Measurements from ENCODE around the gene TSHZ3.

TSHZ3 gene

DNA sequence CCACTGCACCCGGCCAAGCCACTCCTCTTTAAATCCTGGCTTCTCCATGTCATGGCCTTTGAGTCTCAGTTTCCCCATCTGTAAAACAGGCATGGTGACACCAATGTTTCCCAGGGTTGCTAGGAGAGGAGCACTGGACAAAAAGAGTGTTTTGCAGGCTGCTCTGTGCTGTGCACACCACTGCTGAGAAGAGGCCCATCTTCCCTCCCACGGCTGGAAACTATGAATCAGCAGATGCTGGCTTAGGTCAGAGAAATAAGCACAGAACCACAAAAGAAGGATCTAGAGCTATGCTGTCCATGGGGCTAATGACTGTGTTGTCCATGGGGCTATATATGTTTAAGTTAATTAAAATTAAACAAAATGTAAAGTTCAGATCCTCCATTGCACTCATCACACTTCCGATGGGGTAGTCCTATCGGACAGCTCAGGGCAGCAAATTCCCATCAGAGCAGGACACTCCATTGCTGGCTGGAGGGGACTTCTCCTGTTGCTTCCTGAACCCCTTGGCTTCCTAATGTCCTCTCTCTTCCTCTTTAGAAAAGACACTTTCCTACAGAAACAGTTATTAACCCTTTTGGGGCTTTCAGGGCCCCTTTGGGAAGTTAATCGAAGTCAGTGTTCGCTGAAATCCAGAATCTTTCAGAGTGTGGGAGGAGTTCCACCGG lies 37.1 kb downstream of the TSHZ3 start:
- DNase-seq: peak; percentile 73

DNA sequence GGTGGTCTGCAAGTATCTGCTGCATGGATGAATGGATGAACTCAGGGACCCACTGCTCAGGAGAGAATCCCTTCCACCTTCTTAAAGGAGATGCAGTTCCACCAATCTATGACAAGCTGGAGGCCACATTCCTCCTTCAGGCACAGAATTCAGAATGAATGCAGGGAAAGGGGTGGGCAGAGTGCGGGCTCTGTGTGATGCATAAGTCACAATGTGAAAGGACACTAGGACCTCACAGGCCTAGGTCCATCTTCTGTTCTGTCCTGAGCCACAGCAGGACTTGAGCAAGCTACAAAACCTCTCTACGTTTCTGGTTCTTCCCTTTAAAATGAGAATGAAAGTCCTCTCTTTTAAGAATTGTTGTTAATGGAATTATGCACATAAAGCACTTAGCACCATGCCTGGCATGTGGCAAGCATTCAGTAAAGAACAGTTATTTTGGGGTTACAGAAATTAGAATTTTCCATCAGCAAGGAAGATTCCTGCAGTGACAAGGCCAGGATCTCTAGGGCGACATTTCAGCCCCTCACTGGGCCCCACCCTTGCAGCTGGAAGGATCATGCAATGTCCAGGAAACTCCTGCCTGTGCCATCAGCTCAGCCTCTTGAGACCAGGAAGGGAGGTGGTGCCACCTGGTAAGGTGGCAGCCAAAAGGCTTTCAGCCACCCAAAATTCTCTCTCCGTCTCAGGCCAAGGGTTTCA lies 38.7 kb downstream of the TSHZ3 start:
- DNase-seq: no peak

DNA sequence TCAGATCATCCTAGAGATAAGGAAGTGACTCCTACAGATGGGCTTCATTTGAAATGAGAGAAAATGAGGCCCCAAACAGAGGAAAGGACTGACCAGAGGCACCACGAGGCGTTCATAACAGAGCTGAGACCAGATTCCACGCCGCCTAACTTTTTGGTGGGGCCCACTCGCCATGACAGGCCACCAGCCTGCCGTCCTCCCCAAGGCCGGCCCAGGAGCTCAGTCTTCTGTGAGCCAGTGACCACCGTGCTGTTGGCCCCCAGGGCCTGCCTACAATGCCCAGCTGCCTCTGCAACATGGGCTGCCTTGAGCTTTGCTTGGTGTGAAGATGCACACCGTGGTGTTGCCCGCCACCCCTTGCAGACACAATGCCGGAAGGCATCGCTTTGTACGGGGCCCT lies 40.5 kb downstream of the TSHZ3 start:
- DNase-seq: no peak

DNA sequence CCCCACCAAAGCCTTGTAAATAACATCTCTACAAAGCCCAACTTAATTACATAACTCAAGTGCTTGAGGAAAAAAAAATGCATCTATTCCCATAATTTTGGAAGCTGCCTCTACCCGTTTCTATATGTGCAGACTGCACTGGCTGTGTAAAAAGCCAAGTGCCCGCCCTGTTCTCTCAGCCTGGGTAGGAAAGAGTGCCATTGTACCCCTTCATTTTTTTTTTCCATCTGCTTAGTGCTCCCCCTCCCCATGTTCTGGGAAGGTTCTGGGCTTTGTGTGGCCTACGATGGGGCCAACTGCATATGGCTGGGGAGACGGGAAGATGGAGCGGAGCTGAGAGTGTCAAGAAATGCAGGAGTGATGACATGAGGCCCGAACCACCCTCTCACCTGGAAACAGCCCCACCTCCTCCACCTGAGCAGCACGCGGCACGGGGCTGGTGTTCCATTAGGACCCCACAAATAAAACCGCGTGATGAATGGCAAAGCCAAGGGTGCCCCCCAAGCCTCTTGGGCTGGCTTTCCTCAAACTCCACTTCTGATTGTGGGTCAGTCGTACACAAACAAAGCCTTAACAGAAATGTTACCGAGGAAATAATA lies 42.1 kb downstream of the TSHZ3 start:
- DNase-seq: no peak

DNA sequence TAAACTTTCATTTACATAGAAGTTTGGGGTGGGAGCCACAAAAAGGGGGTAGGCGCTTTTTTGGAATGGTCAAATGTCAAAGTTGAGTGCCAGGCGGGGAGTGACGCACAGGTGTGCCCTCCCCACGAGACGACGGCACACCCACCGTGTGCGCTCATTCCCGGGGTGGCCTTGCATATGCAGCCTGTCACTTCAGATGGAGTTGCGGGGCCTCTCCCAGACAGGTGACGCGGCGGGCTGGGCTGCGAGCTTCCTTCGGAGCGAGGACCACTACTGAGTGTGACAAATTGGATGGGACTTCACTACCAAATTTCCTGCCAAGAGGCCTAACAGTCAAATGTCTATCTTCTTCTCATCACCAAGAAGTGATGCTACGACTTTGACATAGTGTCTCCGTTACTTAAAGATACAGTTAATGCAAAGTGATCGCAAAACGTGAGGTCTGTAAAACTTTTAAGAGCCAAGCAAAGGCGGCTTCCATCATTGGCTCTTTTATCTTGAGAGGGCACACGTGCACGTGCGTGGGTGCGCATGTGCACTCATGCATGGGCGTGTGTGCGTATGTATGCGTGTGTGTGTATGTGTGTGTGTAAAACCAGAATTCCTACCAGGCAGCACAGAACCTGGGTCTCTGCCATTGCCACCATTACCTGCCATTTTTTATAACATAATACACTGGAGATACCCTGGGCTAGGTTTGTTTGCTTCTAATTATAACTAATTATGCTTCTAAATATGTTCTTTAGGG lies 43.1 kb downstream of the TSHZ3 start:
- no peak for DNase-seq

DNA sequence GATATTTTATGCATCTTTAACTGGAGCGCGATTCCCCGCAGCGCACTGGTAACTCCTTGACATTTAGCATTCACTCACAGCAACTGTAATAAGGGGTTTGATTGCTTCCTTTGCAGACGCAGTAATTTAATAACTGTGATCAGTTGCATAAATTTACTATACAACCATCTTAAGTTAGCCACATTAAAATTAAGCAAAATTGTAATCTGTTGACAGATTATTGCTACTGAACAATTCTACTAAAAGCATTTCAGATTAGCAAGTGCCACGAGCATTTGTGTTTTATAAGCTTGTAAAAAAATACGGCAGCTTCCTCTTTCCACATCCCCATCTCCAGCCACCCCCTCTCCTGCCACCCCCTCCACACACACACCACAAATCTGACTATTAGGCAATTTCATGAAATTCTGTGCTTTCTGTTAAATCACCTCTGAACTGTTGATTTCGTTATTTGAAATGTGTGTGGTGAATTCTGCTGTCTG lies 44.4 kb downstream of the TSHZ3 start:
- DNase-seq: no peak

DNA sequence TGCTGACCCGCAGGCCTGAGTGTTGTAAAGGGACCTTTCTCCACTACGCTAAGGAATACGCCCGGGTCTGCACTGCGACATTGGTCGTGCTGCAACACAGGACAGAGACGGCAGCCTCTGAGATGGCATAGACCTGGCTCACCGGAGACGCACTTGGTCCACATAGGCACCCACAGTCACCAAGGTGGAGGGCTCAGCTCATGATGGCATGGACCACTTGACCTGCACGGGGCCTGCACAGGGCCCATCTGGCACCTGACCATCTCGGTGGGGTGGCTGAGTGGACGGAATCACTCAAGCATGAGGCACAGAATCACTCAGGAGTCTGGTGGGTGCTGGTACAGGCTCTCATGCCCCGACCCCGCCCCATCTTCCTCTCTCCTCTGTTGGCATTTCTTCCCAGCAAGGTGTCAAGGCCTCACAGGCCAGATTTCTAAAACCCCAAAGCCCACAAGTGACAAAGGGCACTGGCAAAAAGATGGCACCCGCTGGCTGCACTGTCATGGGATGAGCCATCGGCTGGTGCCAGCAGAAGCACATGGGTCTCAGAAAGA lies 45.9 kb downstream of the TSHZ3 start:
- DNase-seq: no peak

DNA sequence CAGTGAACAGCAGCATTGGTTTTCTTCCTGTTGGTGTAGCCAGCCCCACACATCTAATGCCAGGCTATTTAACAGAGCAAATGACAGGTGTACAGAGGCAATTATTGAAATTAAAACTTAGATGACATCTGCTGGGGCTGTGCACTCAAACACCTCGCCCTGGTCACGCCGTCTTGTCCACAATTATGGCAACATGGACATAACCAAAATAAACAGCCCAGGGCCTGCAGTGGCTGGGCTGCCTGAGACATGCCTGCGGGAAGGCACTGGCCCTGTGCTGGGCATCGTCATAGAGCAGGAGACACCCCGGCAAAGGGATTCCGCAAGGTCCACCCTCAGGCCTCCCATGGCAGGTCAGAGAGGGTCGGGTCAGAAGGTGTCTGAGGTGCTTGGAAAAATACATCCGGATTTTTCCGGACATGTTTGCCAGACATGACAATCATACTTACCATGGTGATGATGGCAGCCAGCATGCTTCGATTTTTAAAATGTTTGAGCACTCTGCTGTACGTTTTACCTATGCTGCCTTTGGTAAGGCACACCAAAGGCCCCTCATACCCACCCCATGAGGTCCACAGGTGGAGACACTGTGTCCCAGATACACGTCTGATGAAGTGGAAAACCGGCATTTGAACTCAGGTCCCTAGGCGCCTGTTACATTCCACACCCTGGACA lies 47.8 kb downstream of the TSHZ3 start:
- no peak for DNase-seq

DNA sequence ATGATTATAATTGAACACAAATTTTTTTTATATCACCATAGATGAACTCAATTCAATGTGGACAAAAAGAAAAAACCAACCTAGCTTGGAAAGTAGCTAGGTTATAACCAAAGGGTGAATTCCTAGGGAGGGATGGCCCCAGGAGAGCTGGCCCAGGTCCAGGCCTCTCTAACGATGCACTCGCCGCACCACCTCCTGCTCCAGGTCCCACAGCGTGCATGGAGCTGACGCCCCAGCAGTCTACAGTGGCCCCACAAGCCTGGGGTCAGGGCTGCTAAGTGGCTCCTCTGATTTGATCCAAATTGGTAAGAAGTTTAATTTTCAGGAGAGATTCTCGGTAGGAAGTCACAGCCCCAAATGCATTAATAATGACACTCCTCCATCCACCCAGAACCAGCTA lies 48.8 kb downstream of the TSHZ3 start:
- DNase-seq: no peak

DNA sequence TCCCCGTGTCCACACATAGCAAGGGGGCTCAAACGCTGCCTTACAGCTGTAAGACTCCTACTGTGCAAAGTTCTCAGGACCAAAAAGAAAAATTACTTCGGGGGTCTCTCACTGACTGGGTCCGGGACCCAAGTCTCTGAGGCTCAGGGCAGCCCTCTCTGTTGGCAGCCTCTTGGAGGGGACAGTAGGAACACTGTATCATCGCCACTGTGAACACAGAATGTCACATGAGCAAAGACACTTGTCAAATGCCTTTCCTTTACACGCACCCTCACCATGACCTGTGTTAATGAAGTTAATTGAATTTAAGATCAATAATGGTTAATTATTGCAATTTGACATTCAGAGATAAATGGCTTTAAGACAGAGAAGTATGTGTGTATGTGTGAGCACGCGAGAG lies 49.6 kb downstream of the TSHZ3 start:
- DNase-seq: no peak

DNA sequence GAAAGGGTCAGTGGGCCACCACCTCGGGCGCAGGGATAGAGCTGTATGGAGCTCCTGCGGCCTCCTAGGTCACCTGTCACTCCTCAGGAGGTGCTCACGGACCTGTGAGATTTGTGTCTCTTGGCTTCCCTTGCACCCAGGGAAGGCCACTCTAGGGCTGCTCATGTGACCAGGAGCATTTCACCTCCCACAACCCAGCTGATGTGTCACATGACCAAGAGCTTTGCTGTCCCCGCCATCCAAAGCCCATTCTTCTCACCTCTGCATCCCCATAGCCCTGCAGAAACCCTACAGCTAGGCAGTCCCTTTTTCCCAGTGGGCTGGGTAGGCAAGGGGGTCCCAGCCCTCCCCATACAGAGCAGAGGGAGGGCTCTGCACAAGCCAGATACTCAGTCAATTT lies 51.2 kb downstream of the TSHZ3 start:
- no peak for DNase-seq

DNA sequence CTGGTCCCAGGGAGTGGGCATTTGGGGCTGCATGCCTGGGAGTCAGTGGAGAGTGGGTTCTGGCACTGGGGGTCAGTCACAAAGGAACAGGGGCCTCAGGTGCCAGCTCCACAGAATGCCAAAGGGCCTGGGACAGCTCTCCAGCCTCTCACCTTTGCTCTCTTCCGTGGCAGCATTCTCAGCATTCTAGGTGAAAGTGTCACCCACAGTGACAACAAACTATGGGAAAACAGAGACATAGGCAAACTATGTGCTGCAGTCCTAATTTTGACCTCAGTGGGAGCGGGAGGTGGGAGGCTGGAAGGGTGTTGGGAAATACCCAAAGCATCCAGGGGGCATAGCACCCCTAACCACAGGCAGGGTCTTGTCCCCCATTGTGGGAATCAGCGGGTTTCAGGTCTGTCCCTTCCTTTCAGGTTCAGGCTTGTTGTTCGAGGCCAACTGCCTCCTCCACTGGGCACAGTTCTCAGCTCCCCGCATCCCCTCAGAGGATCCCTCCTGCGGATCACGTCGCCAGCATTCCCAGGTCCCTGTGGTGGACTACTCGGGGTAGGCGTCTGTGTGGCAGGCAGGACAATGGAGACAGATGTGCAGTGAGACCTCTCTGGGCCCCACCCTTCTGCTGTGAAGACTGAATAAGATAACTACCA lies 52.4 kb downstream of the TSHZ3 start:
- DNase-seq: no peak

DNA sequence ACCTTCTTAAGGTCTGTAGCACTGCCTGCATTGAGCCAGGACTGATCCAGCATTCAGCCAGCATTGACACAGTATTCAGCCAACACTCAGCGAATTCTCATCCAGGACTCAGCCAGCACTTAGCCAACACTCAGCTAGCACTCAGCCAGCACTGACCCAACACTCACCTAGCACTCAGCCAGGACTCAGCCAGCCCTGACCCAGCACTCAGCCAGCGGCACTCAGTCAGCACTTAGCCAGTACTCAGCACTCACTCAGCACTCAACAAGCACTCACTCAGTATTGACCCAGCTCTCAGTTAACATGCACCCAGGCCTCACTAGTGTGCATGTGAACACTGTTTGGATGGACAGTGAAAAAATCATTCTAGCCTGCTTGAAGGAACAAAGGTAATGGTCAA lies 55.0 kb downstream of the TSHZ3 start:
- DNase-seq: no peak

DNA sequence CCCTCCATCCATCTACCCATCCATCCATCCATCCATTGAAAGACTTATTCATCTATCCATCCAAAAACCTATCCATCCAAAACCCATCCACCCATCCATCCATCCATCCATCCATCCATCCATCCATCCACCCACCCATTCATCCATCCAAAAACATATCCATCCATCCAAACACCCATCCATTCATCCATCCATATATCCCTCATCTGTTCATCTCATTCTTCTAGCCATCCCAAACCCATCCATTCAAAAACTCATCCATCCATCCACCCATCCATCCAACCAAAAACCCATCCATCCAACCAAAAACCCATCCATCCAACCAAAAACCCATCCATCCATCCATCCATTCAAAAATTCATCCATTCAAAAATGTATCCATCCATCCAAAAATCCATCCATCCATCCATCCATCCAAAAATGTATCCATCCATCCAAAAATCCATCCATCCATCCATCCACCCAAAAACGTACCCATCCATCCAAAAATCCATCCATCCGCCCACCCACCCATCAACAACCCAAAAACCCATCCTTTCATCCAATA lies 56.5 kb downstream of the TSHZ3 start:
- no peak for DNase-seq

DNA sequence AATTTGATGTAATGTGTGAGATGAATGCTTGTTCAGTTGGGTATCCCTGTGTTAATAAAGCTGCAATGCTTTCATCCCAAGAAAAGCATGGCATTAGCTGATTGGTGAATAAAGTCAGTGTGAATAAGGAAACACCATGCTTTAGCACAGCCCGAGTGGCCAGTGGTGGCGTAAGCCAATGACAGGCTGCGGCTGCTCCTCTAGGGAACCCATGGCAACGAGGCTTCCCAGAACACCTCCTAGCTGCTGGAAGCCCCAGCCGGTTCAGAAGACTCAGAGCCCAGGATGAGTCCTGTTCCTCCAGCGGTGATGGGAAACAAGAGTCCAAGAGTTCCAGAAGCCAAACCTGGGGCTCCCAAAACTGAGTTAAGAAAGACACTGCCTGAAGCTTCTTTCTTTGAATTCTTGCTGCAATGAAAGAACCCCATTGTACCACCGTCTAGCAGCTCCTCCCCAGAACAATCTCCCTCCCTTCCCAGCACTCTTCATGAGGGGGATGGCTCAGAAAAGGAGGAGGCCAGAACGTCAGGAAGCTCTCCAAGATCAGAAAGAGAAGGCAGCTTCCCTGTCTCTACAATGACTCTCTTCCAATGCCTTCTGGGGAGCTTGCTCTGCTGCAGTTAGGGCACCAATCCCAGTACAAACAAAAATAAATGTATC lies 58.2 kb downstream of the TSHZ3 start:
- DNase-seq: no peak

DNA sequence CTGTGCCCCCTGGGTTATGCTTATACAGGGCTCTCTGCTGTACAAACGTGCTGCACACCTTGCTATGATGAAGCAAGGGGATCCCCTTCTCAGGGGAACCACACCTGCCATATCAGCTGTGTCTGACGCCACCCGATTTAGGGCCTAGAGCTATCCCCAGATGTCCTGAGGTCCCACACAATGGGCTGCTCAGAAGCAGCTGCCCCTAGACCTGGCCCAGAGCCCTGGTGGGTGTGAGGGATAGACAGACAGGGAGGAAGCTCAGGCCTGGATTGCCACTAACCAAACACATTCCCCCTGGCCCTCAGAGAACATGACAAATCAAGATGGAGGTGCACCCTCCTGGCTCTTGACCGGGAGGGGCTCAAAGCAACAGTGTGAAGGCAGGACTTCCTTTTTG lies 59.3 kb downstream of the TSHZ3 start:
- DNase-seq: no peak

DNA sequence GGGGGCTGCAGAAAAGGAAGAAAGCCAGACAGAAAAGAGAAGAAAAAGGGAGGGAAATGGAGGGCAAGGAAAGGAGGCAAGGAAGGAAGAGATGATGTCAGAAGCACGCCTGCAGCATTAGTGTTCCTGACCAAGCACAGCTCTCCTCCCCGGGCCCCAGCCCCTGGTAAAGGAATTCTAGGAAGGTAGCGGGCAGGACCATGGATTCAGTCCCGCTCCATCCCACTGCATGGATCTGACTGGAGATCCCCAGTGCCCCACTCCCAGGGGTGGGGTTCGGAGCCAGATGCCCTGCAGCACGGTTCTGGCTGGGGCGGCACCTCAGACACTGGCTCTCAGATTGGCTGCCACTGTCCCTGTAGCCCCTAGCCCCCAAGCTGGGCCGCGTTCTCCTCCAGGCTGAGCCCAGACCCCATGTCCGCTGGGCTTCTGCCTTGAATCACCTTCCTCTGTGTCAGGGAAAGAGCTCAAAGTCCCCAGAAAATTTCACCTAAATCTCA lies 59.8 kb downstream of the TSHZ3 start:
- DNase-seq: no peak

DNA sequence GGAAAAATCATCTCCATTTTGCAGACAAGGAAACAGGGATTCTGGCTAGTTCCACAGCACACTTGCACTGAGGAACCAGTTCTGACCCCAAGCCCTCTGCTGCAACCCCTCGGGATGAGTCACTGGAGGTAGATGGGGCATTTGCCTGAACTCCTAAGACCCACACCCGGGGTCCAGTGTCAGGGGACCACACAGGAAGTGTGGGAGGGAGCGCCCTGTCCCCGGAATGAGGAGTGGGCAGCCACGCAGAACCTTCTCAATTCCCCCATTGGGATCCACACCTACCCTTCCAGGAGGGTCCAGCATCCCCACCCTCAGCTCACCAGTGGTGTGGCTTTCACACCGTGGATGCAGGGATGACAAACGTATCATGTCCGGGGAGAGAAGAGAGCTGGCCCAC lies 62.7 kb downstream of the TSHZ3 start:
- DNase-seq: no peak

DNA sequence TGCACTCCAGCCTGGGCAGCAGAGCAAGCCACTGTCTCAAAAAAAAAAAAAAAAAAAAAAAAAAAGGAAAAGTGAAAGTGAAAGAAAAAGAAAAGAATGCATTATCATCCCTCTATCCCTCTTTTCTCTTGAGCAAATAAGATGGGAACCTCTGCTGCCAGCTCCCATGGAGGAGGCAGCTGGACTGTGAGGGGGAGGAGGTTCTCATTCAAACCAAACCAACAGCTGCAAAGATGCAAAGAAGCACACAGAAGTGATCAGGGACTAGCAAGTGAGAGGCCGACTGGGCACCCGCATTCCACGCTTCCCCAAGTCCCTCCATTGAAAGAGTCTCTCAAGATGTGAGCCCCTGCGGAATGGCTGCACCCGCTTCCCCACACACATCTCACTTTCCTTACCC lies 63.5 kb downstream of the TSHZ3 start:
- DNase-seq: no peak

DNA sequence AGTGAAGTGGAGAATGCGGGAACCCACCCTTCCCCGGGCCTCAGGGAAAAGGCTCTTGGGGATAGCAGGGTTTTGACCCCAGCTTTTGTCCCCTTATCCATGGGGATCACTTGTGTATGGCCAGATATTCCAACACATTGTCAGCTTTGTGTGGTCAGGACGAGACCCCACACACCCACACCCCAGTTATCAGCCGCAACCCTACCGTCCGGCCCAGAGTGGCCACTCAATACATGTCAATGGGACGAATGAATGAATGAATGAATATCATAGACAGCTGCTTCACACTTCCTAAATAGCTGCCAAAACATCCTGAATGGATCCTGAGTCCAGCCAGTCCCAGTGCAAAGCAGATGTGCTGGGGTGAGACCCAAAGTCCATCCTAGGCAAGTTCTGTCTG lies 64.6 kb downstream of the TSHZ3 start:
- no peak for DNase-seq

DNA sequence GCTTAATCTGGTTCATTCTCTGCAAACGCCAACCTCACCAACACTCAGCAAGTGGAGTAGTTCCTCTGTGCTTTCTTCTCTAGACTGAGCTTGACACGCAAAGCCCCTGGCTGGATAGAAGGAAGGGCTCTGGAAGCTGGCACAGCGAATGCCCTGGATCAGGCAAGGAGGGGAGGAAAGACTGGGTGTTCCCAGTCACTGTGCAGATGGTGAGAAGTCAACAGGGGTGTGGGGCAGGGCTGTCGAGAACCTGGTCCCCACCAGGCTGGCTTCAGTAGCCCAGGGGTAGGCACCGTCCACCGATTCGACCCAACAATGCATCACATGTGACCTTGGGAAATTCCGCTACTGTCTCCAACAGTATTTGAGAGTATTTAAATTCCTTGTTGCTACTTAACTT lies 65.5 kb downstream of the TSHZ3 start:
- DNase-seq: no peak

Data from activated CD4-positive, alpha-beta T cell treated with anti-CD3 and anti-CD28 coated beads for 48 hours (primary cell).